GM18502 (cell line): Measurements from ENCODE around the gene ACTN1.

Experiments used
- ATAC-seq: cut with Tn5 transposase; IDR thresholded peaks from one replicate; pipeline ENCODE4 v1.9.1; 2021; ENCODE audit warnings: mild to moderate bottlenecking; ENCODE audit not compliant: unreplicated experiment, poor library complexity

Gene ACTN1

DNA sequence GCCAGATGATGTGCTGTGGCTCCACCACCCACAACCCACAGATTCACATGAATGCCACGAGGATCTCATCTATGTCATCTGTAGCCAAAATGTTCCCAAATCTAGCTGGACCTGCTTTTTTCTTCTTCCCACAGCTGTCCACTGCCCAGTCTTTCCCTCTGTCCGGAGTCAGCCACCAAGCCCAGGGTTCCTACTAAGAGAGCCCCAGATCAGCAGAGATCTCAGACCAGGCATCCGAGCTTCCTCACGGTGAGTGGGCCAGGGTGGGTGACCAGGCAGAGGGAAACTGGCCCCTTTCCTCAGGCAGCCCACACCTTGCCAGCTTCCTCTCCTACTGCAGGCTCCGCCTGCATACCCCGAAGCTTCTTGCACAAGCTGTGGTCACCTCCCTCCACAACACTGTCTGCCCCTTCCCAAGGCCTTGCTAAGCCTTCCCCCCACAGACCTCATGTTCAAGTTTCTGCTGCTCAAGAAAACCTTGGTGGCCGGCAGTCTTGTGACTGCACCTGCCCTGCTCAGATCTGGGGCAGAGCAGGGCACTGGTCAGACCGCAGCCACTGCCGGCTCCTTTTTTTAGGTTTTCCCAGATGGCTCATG lies 81.4 kb downstream of the ACTN1 start:
- ATAC-seq, result no peak

DNA sequence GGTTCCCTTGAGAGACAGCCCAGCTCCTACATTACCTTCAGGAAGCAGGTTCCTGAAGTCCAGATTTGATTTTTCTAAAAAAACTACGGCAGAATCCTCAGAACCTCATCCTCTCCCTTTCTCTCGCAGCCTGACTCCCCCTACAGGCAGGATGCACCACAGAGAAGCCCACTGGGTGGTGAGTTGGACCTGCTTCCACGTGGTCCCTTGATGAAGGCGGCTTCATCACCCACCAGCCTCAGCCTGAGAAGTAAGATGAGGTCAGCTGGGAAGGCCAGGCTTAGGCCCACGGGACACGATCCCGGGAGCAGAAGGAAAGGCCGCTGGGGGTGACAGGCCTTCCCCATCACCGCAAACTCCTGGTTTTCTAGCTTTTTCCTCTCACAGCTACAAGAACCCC lies 83.0 kb downstream of the ACTN1 start:
- no peak for ATAC-seq

DNA sequence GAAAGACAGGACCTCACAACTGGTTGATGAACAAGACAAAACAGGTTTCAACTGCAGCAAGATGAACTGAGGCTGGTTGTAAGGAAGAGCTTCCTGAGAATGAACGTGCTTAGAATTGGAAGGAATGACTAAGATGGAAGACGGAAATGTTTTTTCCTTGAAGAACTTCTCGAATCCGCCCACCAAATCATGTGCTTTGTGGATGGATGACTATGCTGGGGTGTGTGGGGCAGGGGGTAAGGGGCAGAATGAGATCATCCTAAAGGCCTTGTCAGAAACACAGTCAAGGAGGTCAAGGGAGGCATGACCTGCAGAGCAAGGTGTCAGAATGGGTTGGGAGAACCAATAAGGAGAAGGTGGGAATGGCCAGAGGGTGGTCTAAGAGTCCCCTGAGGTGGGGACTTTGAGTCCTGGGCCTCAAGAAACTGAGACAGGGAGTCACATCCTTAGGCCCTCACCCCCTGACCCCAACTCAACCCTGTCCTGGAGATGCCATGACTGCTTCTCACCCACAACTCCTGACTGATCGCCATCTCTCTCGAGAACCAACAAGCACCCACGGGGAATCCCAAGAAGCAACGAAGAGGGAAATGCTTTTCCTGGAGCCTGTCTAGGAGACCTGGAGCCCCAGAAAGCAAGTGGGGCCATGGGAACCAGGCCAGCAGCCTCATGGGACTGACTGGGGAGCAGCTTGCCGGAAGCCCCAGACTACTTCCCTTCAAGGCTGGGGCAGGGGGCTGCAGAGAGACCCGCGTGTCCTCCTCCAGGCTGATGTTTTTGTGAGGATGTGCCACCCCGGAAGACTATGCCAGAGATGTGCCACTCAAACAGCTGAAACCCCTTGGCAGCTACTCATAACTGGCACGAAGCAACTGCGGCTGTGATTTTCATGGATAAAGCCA lies 84.0 kb downstream of the ACTN1 start:
- no peak for ATAC-seq

DNA sequence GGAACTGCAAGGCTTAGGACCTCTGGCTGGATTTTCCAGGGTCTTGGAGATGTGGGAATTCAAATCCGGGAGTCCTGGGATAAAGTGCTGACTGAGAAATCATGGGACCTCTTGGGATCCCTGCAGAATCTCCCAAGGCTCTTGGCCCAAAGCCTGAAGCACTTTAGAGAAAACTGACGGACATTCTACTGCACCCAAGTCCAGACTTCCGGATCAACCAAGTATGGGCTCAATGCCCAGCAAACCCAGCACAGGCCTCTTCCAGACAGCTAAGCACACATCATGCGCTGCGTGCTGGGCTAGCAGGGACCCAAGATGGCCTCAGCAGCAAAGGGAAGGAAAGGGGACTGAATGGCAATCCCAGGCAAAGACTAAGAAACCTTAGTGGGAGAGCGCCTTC lies 85.0 kb downstream of the ACTN1 start:
- ATAC-seq, result no peak

DNA sequence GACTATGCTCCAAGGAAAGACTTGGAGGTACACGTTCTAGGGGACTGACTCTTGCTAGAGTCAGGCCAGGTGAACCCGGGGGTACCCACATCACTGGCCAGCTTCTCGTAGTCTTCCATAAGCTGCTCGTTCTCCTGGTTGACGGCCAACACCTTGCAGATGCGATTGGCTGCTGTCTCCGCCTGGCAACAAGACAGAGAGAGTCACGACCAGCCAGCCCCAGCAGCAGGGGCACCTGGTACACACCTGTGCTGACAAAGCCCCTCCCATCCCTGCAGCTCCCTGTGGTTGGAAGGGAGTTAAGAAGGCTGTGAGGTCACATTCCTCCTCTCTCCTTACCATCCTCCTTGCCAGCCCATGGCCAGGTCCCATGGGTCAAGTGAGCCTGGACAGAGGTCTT lies 85.5 kb downstream of the ACTN1 start:
- ATAC-seq, result no peak

DNA sequence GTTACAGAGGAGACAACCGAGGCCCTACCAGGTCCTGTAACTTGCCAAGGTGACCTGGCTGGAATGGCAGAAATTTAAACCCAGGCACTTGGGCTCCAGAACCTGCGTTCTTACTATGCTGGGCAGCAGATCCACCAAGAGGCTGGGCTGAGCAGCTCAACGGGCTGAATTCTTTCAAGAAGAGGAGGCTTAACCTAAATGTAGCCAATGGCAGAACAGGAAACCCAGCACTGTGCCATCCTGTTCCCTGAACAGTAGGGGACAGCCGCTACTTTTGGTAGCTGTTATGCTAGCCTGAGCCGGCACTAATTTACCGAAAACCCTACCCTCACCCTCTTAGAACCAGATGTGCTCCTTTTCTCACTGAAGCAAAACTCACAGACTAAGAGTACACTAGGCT lies 86.1 kb downstream of the ACTN1 start:
- no peak for ATAC-seq

DNA sequence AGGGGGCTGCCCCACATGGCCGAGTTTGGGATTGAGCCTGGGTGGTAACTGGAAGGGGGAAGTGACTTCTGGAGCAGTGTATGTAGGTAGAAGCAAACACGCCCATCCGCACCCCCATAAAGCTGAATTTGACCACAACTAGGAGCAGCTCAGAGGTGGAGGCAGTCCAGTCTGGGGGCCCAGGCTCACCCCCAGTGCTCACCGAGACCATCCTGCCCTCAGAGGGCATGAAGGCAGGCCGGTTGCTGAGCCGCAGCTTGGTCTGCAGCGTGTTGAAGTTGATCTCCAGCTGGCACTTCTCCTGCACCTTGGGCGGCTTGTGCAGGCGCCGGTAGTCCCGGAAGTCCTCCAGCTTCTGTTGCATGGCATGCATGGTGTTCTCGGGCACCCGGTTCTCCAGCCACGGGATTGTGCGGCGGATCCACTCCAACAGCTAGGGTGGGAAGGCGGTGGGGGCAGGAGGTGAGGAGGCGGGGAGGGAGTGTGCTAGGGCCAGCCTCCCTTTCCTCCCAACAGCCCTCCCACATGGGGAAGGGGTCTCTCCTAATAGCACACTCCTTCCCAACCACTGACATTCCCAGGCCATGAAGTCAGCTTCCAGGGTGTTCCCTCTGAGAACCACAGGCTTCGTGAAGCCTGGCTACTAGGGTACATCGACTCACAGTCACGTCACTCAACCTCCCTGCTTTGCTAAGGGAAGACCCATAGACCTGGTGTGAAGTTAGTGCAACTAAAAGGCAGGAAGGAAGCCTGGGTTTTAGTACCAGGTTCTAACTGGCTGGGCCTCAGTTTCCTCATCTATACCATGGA lies 87.0 kb downstream of the ACTN1 start:
- ATAC-seq, result no peak

DNA sequence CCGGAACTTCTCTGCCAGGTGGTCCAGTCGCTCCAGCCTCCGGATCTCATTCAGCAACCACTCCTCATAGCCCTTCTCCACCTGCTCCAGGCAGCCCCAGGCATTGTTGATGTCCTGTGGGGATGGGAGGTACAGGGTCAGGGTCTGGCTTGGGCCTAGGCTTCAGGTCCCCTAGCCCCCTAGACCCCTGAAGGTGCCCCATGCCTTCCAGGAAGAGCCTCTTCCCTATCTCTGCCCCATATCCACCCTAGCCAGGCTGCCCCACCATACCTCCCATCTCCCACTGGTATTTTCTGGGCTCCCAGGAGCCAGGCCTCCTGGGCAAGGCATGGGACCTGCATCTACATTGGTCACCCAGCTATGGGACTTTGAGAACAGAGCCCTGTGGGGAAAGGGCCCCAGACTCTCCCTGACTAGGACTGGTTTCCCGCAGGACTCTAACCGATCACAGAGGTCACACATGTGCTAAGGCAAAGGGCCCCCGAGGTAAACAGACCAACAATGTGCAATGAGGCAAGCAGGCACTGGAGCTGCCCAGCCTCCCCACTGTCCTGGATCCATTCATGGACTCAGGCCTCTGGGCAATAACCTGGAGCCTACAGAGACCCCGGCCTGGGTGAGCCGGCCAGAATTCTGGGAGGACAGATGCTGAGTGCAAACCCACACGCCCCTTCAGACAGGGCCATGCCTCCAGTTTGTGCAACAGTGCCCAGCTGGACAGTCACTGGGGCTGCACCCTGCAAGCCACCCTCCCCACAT lies 88.8 kb downstream of the ACTN1 start:
- no peak for ATAC-seq

DNA sequence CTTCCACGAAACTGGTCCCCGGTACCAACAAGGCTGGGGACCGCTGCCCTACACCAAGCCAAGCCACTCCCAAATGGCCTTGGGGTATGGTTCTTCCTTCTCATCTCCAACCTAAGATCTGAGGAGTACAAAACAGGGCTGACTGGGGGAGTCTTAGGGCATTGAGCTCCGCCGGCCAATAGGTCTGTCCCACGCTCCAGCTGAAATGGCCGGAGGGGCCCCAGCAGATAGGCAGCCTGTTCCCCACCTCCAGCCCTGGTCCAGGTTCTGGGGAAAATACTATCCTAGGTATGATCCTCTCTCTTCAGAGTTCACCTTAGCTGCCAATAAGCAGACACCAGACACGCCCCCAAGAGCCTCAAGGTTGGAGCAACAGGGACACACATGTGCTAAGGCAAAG lies 90.2 kb downstream of the ACTN1 start:
- no peak for ATAC-seq

DNA sequence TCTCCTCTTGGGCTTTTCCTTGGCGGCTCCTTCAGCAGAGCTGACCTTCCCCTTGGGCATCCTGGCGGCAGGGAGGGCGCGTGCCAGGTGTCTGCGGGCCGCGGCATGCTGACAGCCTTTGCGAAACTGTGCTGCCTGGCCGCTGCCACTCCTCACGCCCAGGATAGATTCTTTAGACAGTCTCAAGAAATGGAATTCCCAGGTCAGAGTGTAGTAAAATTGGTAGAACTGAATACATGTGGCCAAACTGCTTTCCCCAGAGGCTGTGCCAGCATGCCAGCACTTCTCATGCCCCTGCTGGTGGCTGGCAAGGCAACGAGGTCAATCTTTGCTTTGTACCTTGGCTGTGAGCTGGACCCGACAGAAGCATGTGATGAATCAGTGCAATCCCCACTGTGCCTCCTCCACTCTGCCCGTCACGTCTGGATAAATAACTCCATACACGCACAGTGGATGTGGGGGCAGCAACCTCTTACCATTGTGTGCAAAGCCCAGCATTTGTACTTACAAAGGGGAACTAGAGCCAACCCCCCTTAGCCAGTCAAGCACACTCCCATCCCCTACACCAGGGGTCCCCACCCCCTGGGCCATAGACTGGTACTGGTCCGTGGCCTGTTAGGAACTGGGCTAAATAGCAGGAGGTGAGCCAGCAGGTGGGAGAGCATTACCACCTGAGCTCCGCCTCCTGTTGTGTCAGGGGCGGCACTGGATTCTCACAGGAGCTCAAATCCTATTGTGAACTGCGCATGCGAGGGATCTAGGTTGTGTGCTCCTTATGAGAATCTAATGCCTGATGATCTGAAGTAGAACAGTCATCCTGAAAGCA lies 90.9 kb downstream of the ACTN1 start:
- ATAC-seq, result no peak

DNA sequence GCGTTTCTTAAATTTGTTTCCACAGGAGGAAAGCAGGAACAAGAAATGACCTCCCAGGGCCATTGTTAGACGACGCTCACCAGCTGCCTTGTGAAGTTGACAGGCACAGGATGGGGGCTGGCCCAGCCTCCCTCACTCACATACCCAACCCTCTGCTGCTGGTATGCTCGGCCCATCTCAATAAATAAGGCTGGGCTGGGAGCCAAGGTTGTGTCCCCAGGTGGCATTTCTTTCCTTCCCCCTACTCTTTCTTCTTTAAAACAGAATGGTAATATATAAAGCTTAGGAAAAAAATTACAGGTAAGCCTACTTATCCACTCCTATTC lies 93.0 kb downstream of the ACTN1 start:
- ATAC-seq, result no peak

DNA sequence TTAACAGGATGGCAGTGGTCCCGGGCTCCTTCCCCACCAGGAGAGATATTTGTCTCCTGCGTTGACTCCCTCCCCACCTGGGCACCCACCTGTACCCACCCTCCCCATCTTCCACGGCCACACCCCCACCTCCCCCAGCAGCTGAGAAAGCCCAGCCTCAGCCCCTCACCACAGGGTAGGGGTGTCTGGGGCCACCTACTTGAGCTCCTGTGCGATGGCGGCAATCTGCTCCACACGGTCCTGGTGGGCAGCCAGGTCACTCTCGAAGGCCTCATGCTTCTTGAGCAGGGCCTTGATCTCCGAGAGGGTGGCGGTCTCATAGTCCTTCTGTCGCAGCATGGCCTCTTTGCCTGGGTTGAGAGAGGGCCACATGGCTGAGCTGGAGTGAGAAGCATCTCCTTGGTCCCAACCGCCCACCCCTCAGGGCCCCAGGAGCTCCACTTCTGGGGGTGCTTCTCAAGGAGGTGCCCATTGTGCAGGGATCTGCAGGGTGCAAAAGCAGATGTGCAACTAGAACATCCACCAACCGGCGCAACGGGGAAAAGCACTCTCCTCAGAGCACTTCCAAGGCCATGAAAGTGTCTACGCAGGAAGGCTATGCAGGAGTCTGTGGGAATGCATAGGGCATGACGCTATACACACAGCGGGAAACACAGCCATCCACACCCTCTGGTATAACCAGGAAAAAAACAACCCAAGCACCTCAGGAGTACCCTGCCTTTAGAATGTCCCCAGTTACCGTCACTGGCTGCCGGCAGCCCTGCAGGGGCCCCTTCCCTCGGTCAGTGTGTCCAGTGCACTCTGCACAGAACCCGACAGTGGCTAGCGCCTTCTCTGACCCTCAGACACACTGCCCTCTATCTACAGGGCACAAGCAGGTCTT lies 93.6 kb downstream of the ACTN1 start:
- no peak for ATAC-seq

DNA sequence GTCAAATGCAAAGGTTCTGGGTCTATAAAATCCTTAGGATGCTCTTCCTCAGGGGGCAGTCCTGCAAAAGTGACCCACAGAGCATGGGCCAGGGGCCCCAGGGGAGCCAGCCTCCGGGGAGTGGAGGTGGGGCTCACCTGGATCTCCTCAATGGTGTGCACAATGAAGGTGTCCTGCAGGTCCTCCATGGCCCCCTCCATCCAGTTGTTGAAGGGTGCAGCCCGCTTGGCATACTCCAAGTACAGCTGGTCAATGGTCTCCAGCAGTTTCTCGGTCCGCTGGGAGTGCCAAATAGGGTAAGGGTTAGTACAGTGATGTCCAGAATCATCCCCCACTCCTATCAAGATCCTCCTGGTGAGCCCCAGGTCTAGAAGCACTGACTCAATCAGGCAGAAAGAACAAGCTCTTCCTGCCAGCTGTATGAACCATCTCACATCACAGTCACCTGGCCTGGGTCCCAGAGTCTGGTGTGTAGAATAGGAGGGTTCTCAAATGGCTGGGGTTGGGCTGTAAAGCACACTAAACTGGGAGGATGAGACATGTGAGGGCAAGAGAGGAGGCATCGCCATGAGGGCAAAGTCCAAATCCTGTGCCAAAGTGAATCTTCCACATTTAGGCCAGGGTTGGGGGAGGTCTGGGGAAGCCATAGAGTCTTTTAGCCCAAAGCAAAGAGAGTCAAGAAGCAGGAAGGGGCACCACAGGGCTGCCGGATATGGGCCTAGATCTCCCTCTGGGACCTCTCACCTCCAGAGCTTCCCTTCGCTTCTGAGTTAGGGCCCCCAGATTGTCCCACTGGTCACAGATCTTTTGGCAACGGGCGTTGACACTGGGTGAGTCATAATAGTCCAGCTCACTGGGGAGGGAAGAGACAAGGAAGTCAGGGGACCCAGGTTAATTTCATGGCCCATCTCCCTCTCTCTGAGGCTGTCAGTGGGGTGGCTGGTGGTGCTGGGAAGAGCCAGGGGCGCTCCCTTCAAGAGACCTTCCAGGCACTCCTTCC lies 94.8 kb downstream of the ACTN1 start:
- ATAC-seq, result no peak

DNA sequence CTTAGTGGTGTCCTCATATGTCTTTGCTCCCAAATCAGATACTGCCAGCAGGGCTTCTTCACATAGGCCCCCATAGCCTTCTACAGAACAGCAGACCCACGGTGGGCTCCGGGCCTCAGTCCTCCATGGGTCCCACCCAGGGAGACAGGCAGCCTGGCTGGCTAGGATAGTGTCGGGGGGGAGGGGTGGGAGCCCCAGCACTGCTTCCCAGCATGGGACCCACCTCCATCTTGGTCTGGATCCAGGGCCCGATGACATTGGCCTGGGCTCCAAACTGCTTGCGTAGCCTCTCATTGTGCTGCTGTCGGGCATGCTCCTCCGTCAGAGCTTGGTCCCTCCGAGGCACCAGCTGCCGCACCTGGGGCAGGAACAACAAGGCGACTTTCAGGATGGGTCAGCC lies 96.9 kb downstream of the ACTN1 start:
- no peak for ATAC-seq

DNA sequence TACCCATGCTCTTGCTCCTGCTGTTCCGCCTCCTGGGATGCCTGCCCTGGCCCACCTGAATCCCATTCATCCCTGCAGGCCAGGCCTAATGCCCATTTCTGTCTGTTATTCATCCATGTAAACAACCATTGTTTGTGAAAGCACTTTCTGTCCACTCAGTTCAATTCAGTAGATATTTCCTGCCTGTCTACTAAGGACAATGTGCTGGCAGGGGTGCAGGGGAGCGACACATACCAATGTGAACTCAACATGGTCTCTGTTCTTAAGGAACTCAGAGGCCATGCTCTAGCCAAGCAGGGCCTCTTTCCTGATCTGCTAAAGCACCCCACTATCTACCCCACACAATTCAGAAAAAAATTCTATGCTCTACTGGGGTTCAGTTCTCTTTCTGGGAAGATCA lies 97.7 kb downstream of the ACTN1 start:
- no peak for ATAC-seq

DNA sequence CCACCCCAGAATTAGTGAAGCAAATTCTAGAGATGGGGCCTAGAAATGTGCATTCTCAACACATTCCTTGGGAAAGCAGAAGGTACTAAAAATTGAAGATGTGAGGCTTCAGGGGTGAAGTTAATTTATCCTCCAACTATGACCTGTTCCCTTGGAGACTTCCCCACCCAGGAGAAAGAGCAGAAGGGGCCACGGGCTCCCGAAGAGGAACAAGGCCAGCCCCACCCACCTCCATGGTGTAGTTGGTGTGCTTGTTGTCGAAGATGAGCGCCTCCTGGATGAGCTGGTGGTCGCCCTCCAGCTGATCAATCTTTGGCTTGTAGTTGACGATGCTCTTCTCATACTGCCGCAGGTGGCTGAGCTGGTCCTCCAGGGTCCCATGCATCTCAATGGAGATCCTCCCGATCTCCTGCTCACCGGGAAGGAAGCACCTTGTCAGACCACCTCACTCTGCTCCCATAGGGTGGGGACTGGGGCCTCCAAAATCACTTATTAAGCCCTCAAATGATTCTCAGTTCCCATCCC lies 98.5 kb downstream of the ACTN1 start:
- ATAC-seq, result no peak

DNA sequence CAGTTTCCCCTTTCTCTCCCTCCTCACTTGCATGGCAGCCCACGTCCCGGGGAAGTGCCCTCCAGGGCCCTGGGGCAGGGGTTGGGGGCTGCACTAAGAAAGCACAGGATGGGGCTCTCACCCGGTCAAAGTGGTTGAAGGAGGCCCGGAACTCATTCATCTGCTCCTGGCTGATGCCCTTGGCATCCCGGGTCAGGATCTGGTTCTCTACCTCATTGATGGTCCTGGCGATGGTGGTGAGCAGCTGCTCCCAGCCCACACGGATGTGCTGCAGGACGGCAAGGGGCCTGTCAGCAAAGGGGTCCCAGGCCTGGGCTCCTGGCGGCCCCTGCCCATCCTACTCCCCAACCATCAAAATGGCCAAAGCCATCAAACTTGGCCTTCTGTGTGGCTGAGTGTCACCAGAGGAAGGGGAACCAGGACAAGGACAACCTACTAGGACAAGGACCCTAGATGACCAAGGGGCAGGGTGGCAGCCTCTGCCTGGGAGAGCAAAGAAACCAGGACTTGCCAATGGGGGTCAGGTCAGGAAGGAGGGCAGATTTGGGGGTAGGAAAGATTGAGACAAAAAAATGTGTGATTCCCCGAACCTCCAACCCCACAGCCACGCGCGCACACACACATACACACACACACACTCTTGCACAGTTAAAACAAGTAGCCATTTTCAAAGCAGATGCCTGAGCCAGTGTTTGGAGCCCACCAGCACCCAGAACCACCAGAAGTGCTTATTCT lies 99.1 kb downstream of the ACTN1 start:
- ATAC-seq, result no peak
